IPS-18c (cell line): ENCODE data around the gene CACNG5.

Experiments used
- H3K4me3 ChIP-seq: 2 replicates; pipeline ENCODE4 v1.7.0; 2013; ENCODE audit warnings: low read depth, mild to moderate bottlenecking, low read length, moderate library complexity; ENCODE audit not compliant: insufficient read depth
- H3K9me3 ChIP-seq: one replicate; pipeline ENCODE4 v1.6.1; 2013; ENCODE audit warnings: mild to moderate bottlenecking, low read length, moderate library complexity; ENCODE audit not compliant: control insufficient read depth, insufficient read depth

Gene CACNG5

DNA sequence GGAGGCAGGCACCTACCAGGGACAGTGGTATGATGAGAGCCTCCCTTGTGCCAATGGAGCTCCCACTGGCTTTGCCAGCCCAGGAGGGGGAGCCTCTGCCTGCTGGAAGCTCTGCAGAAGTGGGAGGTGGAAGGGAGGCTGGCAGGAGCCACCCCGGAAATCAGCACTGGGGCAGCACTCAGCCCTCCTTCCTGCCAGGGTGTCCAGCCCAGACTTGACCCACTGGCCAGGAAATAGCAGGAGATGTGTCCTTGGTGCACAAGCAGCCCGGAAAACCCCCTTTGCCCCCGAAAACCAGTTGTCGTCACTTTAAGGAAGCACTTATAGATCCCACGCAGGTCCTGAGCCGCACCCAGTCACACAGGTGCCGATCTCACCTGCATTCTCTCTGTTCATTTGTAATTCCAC is 80.3 kb downstream of the CACNG5 start:
- H3K9me3 ChIP-seq: no peaks in the 10 kb centered on the region
- H3K4me3 ChIP-seq: no peak overlapping the region

DNA sequence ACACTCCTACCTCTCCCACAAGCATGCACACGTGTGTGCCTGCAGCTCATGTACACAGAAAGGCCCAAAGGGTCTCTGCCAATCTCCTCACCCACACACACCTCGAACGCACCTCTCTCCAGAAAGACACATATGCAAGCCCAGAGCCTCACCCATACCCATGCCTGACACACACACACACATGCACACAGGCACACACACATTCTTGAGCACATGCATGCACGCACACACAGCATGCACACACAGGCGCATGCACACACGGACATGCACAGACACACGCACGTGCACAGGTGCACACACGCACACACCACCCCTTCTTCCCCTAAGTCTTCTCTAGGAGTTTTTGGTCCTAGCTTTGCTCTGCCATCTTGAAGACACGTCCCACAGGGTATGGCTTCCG is 80.9 kb downstream of the CACNG5 start:
- no peaks in the 10 kb centered on the region for H3K9me3 ChIP-seq
- H3K4me3 ChIP-seq: no peak overlapping the region

DNA sequence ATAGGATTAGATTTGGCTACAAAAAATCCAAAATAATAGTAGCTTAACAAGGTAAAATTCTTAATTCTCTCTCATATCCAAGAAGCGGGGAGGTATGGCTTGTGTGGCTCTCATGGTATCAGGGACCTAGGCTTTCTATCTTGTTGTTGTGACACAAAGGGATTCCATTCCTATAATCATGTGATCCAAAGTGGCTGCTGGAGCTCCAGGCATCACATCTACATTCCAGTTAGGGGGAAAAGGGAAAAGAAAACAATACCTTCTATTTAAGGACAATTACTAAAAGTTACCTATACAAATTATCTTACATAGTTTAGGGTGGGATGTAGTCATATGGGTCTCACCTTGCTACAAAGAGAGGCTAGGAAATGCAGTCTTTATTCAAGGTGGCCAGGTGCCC is 82.0 kb downstream of the CACNG5 start:
- H3K4me3 ChIP-seq: no peak overlapping the region
- peaks cover 2% of the 10 kb centered on the region for H3K9me3 ChIP-seq

DNA sequence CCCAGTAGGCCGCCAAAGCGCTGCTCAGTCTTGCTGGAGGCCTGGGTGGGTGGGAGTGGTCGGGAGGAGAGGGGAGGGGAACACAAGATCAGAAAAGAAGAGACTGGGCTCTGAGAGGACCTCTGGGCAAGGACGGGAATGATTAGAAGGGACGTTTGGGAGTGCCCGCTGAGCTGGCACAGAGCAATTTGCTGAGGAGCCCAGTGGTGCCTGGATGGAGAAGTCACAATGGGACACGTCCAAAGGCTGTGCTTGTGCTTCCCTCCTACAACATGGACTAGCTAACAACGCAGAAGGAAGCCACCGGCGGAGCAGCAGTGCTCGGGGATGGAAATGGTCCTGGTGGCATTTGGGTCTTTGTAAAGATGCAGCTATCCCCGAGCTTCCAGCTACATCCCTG is 84.0 kb downstream of the CACNG5 start:
- H3K9me3 ChIP-seq: peaks cover 2% of the 10 kb centered on the region
- H3K4me3 ChIP-seq: no peak overlapping the region

DNA sequence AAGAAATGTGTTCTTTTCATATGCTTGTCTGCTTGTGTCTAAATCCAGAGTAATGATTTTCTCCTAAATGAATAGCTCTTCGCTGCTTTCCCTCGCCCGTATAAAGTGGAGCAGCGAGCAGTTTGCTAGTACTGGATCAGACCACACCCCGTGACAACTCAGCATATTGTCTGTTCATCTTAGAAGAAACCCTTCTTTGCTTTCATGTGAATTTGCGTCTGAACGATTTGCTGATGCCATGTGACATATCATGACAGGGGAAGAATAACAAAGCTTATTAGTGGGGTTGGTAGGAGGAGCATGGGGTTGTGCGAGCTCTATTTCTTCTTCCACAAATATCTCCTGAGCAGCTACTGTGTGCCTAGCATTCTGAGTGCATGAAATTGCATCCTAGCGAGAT is 85.5 kb downstream of the CACNG5 start:
- Histone ChIP-seq H3K4me3 (no peak overlapping the region), H3K9me3 (peaks cover 2% of the 10 kb centered on the region)

DNA sequence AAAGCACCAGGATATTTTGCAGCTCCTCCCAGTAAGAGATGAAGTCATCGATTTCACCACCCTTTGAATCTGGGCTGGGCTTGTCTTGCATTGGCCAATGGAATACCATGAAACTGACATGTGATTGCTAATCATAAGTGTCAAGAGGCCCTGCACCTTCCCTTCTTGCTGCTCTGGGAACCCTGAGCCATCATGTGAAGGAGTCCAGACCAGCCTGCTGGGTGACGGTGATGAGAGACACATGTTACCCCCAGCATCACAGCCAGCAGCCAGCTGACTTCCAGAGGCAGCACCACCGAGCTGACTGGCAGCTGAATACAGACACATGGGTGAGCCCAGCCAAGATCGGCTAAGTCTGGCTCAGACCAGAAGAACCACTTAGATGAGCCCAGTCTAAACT is 86.0 kb downstream of the CACNG5 start:
- Histone ChIP-seq H3K9me3 (peaks cover 2% of the 10 kb centered on the region), H3K4me3 (no peak overlapping the region)

DNA sequence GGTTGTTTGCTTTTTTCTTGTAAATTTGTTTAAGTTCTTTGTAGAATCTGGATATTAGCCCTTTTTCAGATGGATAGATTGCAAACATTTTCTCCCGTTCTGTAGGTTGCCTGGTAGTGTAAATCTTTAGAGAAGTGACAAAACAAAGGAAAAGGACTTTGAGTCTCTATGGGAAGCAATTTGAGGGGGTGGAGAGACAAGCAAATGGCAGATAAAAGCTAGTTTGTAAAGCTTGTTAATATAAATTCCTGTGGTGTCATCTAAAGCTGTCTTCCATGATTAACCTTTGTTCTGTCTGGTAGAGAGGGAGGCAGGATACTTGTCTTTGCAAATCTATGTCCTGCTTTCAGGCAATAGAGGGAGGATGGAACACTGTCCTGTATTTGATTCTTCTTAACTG is 89.0 kb downstream of the CACNG5 start:
- Histone ChIP-seq H3K9me3 (peaks cover 2% of the 10 kb centered on the region), H3K4me3 (no peak overlapping the region)

DNA sequence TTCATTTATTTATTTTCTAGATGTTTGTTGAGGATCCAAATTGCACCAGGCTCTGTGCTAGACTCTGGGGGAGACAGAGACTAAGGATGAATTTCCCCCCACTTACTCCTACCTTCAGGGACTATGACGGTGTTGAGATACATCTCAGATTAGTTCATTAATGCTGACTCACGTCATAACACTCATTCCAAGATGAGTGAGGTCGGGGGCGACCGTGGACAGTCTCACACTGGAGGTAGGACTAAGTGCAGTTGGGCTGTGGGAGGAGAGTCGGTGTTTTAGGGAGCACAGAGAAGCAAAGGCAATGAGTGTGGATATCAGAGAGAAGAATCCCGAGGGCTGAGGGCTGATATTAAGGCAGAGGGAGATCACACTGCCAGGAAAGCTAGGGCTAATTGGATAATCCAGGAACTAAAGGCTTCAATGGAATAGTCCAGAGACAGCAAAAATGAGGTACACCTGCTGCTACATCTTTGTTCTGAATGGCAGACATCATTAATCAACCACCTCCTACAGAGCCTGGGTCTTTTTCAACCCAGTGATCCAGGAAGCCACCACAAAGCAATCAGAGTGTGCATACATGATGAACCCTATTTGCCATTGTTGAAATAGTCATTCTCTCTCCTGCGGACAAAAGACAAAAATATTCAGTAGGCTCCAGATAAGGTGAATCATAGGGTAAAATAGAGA is 91.0 kb downstream of the CACNG5 start:
- Histone ChIP-seq H3K4me3 (no peak overlapping the region), H3K9me3 (peaks cover 2% of the 10 kb centered on the region)

DNA sequence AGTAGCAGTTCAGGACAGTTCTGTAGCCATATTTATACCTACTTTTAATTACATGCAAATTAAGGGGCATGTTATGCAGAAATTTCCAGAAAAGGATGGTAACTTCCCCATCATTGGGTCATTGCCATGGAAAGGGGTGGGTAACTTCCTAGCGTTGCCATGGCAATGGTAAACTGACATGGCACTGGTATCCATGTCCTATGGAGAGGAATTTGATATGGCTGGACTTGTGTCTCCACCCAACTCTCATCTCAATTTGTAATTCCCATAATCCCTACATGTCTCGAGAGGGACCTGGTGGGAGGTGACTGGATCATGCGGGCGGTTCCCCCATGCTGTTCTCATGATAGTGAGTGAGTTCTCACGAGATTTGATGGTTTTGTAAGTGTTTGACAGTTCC is 94.0 kb downstream of the CACNG5 start:
- no peak overlapping the region for H3K4me3 ChIP-seq
- H3K9me3 ChIP-seq: no peaks in the 10 kb centered on the region

DNA sequence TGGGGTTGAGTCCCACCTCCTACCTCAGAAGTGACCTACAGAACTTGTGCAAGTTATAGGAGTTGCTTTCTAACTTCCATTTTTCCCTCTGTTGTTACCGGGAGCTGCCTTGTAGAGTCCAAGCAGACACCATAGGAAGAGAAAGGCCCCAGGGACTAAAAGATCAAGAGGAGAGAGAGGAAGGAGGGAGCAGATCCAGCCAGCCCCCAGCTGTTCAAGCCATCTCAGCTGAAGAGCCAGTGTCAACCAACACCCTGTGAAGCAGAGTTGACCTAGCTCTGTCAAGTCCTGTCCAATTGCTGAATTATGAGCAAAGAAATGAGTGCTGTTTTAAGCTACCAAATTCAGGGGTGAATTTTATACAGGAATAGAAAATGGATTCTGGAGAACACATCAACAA is 94.7 kb downstream of the CACNG5 start:
- no peaks in the 10 kb centered on the region for H3K9me3 ChIP-seq

DNA sequence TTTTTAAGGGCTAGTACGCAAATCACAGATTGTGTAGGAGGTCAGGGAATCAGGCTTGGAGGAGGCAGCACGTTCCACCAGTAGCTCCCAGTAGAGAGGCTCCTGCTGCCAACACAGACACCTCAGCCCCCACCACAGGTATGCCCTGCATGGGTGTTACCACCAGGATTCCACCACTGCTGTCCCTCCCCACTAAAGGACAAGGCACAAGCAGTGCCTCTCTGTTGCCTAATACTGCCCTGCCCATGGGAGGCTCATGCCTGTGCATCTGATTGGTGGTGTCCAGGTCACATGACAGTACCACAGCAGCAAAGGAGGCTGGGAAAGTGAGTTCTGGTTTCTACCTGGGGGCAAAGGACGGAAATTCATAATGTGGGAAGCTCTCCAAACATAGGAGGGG is 96.0 kb downstream of the CACNG5 start:
- Histone ChIP-seq H3K4me3 (no peak overlapping the region; the same call in 1 of the 2 replicates), H3K9me3 (no peaks in the 10 kb centered on the region)

More for the DNA sequence above, 94.7 kb downstream of the CACNG5 start:
- H3K4me3 ChIP-seq: no peak overlapping the region

DNA sequence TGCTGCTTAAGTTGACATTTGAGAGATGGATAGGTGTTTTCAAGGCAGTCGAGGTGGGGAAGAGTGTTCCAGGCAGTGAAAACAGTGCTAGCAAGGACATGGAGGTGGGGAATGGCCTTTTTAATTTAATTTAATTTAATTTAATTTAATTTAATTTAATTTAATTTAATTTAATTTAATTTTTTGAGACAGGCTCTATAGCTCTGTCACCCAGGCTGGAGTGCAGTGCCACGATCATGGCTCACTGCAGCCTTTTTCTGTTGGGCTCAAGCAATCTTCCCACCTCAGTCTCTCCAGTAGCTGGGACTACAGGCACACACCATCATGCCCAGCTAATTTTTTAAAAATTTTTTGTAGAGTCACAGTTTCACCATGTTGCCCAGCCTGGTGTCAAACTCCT is 97.4 kb downstream of the CACNG5 start:
- Histone ChIP-seq H3K4me3 (no peak overlapping the region), H3K9me3 (no peaks in the 10 kb centered on the region)

DNA sequence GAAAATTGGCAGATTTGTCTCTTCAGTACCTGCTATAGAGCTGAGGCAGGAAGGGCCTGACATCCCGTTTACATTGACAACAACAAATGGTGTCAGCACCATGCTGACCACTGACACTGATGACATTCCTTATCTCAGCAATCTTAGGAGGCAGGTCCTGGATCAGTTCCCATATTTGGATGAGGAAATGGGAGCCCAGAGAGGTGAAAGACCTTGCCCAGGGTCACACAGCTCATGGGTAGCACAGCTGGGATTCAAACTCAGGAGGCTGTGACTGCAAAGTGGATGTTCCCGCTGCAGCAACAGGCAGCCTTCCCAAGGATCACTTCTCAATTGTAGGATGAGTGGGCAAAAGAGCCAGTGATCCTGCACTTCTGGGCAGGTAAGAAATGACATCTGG is 99.1 kb downstream of the CACNG5 start:
- no peak overlapping the region for H3K4me3 ChIP-seq
- peaks cover 5% of the 10 kb centered on the region for H3K9me3 ChIP-seq
